Esophagus muscularis mucosa (tissue), 4 donors: ENCODE results near the gene DCTN3.

Experiments used
- CTCF ChIP-seq, 3 experiments: fragments of 200-600 bp in 2 of 3; fragments of 450-650 bp in 1 of 3; sonication (generic) in 2 of 3; IDR thresholded peaks; one replicate each; pipeline ENCODE4 v1.5.1; 2017 to 2019; ENCODE audit warnings: antibody characterized with exemption in 3 of 3, mild to moderate bottlenecking in 2 of 3, moderate library complexity in 1 of 3
- EP300 ChIP-seq: sonication (generic); formaldehyde crosslinking; IDR thresholded peaks from one replicate; pipeline ENCODE4 v1.6.1; 2017; ENCODE audit warnings: antibody characterized with exemption
- POLR2A ChIP-seq: fragments of 450-650 bp; IDR thresholded peaks from one replicate; pipeline ENCODE4 v1.6.1; 2017; ENCODE audit warnings: antibody characterized with exemption, moderate library complexity, mild to moderate bottlenecking, low read depth

- no peak for TF ChIP-seq CTCF (IDR thresholded peaks at IDR 0.05)
- no peak for TF ChIP-seq POLR2A
- TF ChIP-seq EP300, result no peak
Measured at GRCh38 chr9:34658461-34658860, 38.2 kb upstream of the DCTN3 start.
